ENCODE data around the gene SOX9. TPM values are rescaled to one million over a fixed set of nuclear protein-coding genes. Genes with fewer than 3 reads are reported as not detected.
A peak's percentile ranks its signal among the peaks of the same experiment; 100 is the strongest.
"Not testable (repeated sequence)": the region's sequence is repeated elsewhere in the genome, so short reads cannot be mapped to it uniquely, and the experiment has no call there.

SOX9 gene
- polyA plus RNA-seq, 2 donors, result 3.7 to 11.4 TPM

DNA sequence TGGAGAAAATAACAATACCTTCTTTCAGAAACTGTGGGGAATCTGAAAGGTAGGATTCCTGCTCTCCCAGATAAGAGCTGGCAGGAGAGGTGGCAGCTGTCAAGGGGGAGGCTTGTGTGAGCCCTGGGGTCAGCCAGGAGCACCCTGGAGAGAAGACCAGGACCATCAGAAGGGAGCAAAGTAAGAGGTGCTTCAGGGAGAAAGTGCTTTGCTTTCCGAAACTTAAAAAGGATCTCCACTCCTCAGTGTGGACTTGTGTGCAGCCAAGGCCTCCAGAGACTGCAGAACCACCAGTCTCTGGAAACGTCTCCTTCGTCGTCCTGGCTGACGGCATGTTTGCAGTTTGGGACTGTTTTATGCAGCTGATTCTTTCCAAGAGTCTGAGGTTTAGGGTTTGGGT is 13.7 kb upstream of the SOX9 start:
- 83 to 86% methylated on average over 5 of the region's 5 CpGs for WGBS, 2 donors
- Histone ChIP-seq H3K4me1 (ENCODE audit: control insufficient read depth in 2 of 2, insufficient read depth in 2 of 2, low read length in 1 of 2) (peaks cover 0 to 4% of the 10 kb centered on the region in 2 donors), H3K9me3 (ENCODE audit: control insufficient read depth in 2 of 2, insufficient read depth in 1 of 2, low read depth in 1 of 2, low read length in 1 of 2) (no peaks in the 10 kb centered on the region), H3K36me3 (ENCODE audit: control insufficient read depth in 2 of 2, insufficient read depth in 2 of 2, low read length in 1 of 2) (no peaks in the 10 kb centered on the region), H3K27me3 (ENCODE audit: control insufficient read depth in 1 of 2, insufficient read depth in 2 of 2, low read length in 2 of 2) (no peaks in the 10 kb centered on the region), H3K27ac (ENCODE audit: low read depth in 2 of 2, low read length in 1 of 2) (no peak overlapping the region), H3K4me3 (ENCODE audit: low read depth in 1 of 2, low read length in 2 of 2) (no peak overlapping the region)

- H3K4me1 ChIP-seq (ENCODE audit: control insufficient read depth in 2 of 2, insufficient read depth in 2 of 2, low read length in 1 of 2), result peaks cover 0 to 4% of the 10 kb centered on the region in 2 donors
- no peaks in the 10 kb centered on the region for H3K9me3 ChIP-seq (ENCODE audit: control insufficient read depth in 2 of 2, insufficient read depth in 1 of 2, low read depth in 1 of 2, low read length in 1 of 2)
- WGBS, 2 donors, result 50 to 57% methylated on average over 18 of the region's 18 CpGs
- H3K27me3 ChIP-seq (ENCODE audit: control insufficient read depth in 1 of 2, insufficient read depth in 2 of 2, low read length in 2 of 2), result peaks cover 0 to under 1% of the 10 kb centered on the region in 2 donors
- H3K36me3 ChIP-seq (ENCODE audit: control insufficient read depth in 2 of 2, insufficient read depth in 2 of 2, low read length in 1 of 2), result no peaks in the 10 kb centered on the region
- H3K27ac ChIP-seq (ENCODE audit: low read depth in 2 of 2, low read length in 1 of 2), result no peak overlapping the region
- H3K4me3 ChIP-seq (ENCODE audit: low read depth in 1 of 2, low read length in 2 of 2), result peak overlapping the region; percentile 24 to 39
Observed at GRCh38 chr17:72110231-72110941, 10.4 kb upstream of the SOX9 start.

DNA sequence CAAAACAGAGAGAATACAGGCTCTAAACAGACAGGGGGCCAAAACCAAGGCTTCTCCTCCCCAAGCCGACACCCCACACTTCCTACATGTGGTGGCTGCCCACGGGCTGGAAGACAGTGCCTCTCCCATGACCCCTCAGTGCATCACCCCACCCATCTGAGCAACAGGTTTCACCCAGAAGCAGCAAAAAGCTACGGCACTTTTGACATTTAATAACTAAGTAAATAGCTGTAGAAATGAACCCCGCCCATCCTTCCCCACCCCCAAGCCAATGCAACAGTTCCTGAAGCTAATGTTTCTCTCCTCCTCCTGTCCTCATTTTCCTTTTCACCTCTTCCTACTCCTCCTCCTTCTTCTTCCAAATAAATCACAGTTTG is 9.9 kb upstream of the SOX9 start:
- Histone ChIP-seq H3K4me1 (ENCODE audit: control insufficient read depth in 2 of 2, insufficient read depth in 2 of 2, low read length in 1 of 2) (peaks cover 0 to 4% of the 10 kb centered on the region in 2 donors), H3K27me3 (ENCODE audit: control insufficient read depth in 1 of 2, insufficient read depth in 2 of 2, low read length in 2 of 2) (peaks cover 3 to 4% of the 10 kb centered on the region in 2 donors), H3K36me3 (ENCODE audit: control insufficient read depth in 2 of 2, insufficient read depth in 2 of 2, low read length in 1 of 2) (no peaks in the 10 kb centered on the region), H3K4me3 (ENCODE audit: low read depth in 1 of 2, low read length in 2 of 2) (peak overlapping the region; percentile 24 to 39), H3K27ac (ENCODE audit: low read depth in 2 of 2, low read length in 1 of 2) (no peak overlapping the region), H3K9me3 (ENCODE audit: control insufficient read depth in 2 of 2, insufficient read depth in 1 of 2, low read depth in 1 of 2, low read length in 1 of 2) (no peaks in the 10 kb centered on the region)
- 24 to 37% methylated on average over 4 of the region's 4 CpGs for WGBS, 2 donors

GRCh38 chr17:72111336-72111923 is 9.4 kb upstream of the SOX9 start:
- H3K4me3 ChIP-seq (ENCODE audit: low read depth in 1 of 2, low read length in 2 of 2), result no peak overlapping the region
- no peak overlapping the region for H3K27ac ChIP-seq (ENCODE audit: low read depth in 2 of 2, low read length in 1 of 2)
- H3K27me3 ChIP-seq (ENCODE audit: control insufficient read depth in 1 of 2, insufficient read depth in 2 of 2, low read length in 2 of 2), result peaks cover 4 to 6% of the 10 kb centered on the region in 2 donors
- H3K36me3 ChIP-seq (ENCODE audit: control insufficient read depth in 2 of 2, insufficient read depth in 2 of 2, low read length in 1 of 2), result no peaks in the 10 kb centered on the region
- 38 to 39% methylated on average over 10 of the region's 10 CpGs for WGBS, 2 donors
- peaks cover 0 to 4% of the 10 kb centered on the region in 2 donors for H3K4me1 ChIP-seq (ENCODE audit: control insufficient read depth in 2 of 2, insufficient read depth in 2 of 2, low read length in 1 of 2)
- no peaks in the 10 kb centered on the region for H3K9me3 ChIP-seq (ENCODE audit: control insufficient read depth in 2 of 2, insufficient read depth in 1 of 2, low read depth in 1 of 2, low read length in 1 of 2)

DNA sequence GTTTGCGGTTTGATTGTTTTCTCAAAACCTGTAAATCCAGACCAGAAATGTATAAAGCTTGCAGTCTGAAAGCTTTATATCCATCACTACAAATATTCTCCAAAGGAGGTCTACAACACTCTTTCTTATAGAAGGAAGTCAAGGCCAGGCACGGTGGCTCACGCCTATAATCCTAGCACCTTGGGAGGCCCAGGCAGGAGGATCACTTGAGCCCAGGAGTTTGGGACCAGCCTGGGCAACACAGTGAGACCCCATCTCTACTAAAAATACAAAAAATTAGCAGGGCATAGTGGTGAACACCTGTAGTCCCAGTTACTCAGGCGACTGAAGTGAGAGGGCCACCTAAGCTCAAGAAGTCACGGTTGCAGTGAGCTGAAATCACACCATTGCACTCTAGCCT is 8.9 kb upstream of the SOX9 start:
- H3K4me3 ChIP-seq (ENCODE audit: low read depth in 1 of 2, low read length in 2 of 2); H3K36me3 ChIP-seq (ENCODE audit: control insufficient read depth in 2 of 2, insufficient read depth in 2 of 2, low read length in 1 of 2); H3K27ac ChIP-seq (ENCODE audit: low read depth in 2 of 2, low read length in 1 of 2); H3K27me3 ChIP-seq (ENCODE audit: control insufficient read depth in 1 of 2, insufficient read depth in 2 of 2, low read length in 2 of 2); H3K9me3 ChIP-seq (ENCODE audit: control insufficient read depth in 2 of 2, insufficient read depth in 1 of 2, low read depth in 1 of 2, low read length in 1 of 2); H3K4me1 ChIP-seq (ENCODE audit: control insufficient read depth in 2 of 2, insufficient read depth in 2 of 2, low read length in 1 of 2): not testable (repeated sequence)
- 94 to 95% methylated on average over 5 of the region's 5 CpGs for WGBS, 2 donors

- Histone ChIP-seq H3K27ac (ENCODE audit: low read depth in 2 of 2, low read length in 1 of 2) (no peak overlapping the region), H3K36me3 (ENCODE audit: control insufficient read depth in 2 of 2, insufficient read depth in 2 of 2, low read length in 1 of 2) (no peaks in the 10 kb centered on the region), H3K4me3 (ENCODE audit: low read depth in 1 of 2, low read length in 2 of 2) (no peak overlapping the region), H3K9me3 (ENCODE audit: control insufficient read depth in 2 of 2, insufficient read depth in 1 of 2, low read depth in 1 of 2, low read length in 1 of 2) (peaks cover 0 to 5% of the 10 kb centered on the region in 2 donors), H3K27me3 (ENCODE audit: control insufficient read depth in 1 of 2, insufficient read depth in 2 of 2, low read length in 2 of 2) (peaks cover 4 to 17% of the 10 kb centered on the region in 2 donors), H3K4me1 (ENCODE audit: control insufficient read depth in 2 of 2, insufficient read depth in 2 of 2, low read length in 1 of 2) (peaks cover 9 to 14% of the 10 kb centered on the region in 2 donors)
- 93 to 94% methylated on average over 4 of the region's 4 CpGs for WGBS, 2 donors
Observed at GRCh38 chr17:72113751-72114150, 7.1 kb upstream of the SOX9 start.

GRCh38 chr17:72115781-72116525 is 4.9 kb upstream of the SOX9 start:
- H3K27me3 ChIP-seq (ENCODE audit: control insufficient read depth in 1 of 2, insufficient read depth in 2 of 2, low read length in 2 of 2), result peaks cover 4 to 17% of the 10 kb centered on the region in 2 donors
- H3K4me3 ChIP-seq (ENCODE audit: low read depth in 1 of 2, low read length in 2 of 2), result no peak overlapping the region
- H3K9me3 ChIP-seq (ENCODE audit: control insufficient read depth in 2 of 2, insufficient read depth in 1 of 2, low read depth in 1 of 2, low read length in 1 of 2), result peaks cover 0 to 5% of the 10 kb centered on the region in 2 donors
- H3K36me3 ChIP-seq (ENCODE audit: control insufficient read depth in 2 of 2, insufficient read depth in 2 of 2, low read length in 1 of 2), result no peaks in the 10 kb centered on the region
- 43 to 45% methylated on average over 39 of the region's 39 CpGs for WGBS, 2 donors
- H3K4me1 ChIP-seq (ENCODE audit: control insufficient read depth in 2 of 2, insufficient read depth in 2 of 2, low read length in 1 of 2), result peaks cover 9 to 10% of the 10 kb centered on the region in 2 donors
- no peak overlapping the region for H3K27ac ChIP-seq (ENCODE audit: low read depth in 2 of 2, low read length in 1 of 2)

DNA sequence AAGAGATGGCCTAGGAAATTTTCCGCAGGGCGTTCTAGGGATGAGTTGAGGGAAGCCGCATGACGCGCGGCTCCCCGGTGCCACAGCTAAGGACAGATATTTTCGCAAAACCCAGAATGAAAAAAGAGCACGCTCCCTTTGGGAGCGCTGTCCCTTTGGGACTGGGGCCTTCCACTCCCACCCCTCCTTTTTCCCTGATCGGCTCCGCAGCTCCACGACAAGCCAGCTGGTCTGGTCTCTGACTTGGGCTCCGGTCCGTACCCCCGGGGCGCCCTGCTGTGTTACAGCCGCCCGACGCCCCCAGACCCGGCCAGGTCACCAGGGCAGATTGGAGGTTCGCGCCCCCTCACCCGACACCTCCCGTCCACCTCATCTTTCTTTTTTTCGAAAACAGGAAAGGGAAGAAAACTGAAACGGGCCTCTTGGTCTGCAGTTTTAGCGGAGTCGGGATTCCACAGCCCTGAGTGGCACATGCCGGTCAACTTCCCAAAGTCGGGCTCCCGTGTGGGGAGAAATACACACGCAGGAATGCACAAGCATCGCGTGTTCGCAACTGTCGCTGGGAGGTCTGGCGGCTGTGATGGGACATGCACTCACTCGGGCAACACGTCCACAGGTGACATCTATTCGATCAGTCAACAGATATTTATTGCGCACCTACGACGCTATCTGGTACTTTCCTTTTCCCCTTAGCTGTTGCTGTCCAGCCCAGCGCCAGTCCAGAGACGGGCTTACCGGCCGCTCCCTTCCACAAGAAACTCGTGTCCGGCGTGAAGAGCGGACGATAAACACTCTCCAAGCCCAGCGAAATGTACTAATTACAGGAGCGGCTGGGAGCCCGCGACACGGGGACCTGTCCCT is 3.9 kb upstream of the SOX9 start:
- H3K4me1 ChIP-seq (ENCODE audit: control insufficient read depth in 2 of 2, insufficient read depth in 2 of 2, low read length in 1 of 2), result peaks cover 9 to 15% of the 10 kb centered on the region in 2 donors
- WGBS, 2 donors, result 20% methylated on average over 58 of the region's 58 CpGs
- peak overlapping the region; percentile 16 to 35 for H3K4me3 ChIP-seq (ENCODE audit: low read depth in 1 of 2, low read length in 2 of 2)
- H3K27me3 ChIP-seq (ENCODE audit: control insufficient read depth in 1 of 2, insufficient read depth in 2 of 2, low read length in 2 of 2), result peaks cover 4 to 21% of the 10 kb centered on the region in 2 donors
- H3K36me3 ChIP-seq (ENCODE audit: control insufficient read depth in 2 of 2, insufficient read depth in 2 of 2, low read length in 1 of 2), result no peaks in the 10 kb centered on the region
- H3K27ac ChIP-seq (ENCODE audit: low read depth in 2 of 2, low read length in 1 of 2), result no peak overlapping the region
- peaks cover 0 to 5% of the 10 kb centered on the region in 2 donors for H3K9me3 ChIP-seq (ENCODE audit: control insufficient read depth in 2 of 2, insufficient read depth in 1 of 2, low read depth in 1 of 2, low read length in 1 of 2)

All from esophagus (tissue), 2 donors.